Endothelial cell (in vitro differentiated cells): ENCODE results near the gene OR4K5. TPM values are rescaled to one million over a fixed set of nuclear protein-coding genes. Genes with fewer than 3 reads are reported as not detected.

Source experiments
- DNase-seq: peaks from one replicate; pipeline ENCODE4 v3.0.0; 2021; ENCODE audit warnings: low spot score
- H3K27ac Mint-ChIP-seq: one replicate; pipeline ENCODE4 v1.8.0; 2021; ENCODE audit warnings: mixed read lengths, inconsistent platforms; ENCODE audit not compliant: unreplicated experiment
- H3K27me3 Mint-ChIP-seq: one replicate; pipeline ENCODE4 v1.8.0; 2021; ENCODE audit warnings: mild to moderate bottlenecking, moderate library complexity, mixed read lengths, inconsistent platforms; ENCODE audit not compliant: unreplicated experiment
- H3K36me3 Mint-ChIP-seq: one replicate; pipeline ENCODE4 v1.8.0; 2021; ENCODE audit warnings: mild to moderate bottlenecking, low read depth, mixed read lengths, inconsistent platforms; ENCODE audit not compliant: unreplicated experiment
- H3K4me1 Mint-ChIP-seq: one replicate; pipeline ENCODE4 v1.8.0; 2021; ENCODE audit warnings: mild to moderate bottlenecking, mixed read lengths, inconsistent platforms; ENCODE audit not compliant: unreplicated experiment
- H3K4me3 Mint-ChIP-seq: one replicate; pipeline ENCODE4 v1.8.0; 2021; ENCODE audit warnings: mild to moderate bottlenecking, mixed read lengths, inconsistent platforms; ENCODE audit not compliant: unreplicated experiment
- H3K9me3 Mint-ChIP-seq: one replicate; pipeline ENCODE4 v1.8.0; 2021; ENCODE audit warnings: mixed read lengths, inconsistent platforms; ENCODE audit not compliant: unreplicated experiment
- total RNA-seq: library from RNA; stranded (reverse); fragmentation: NEBNext Ultra II Directional; extraction: Animal tissue kit (Norgen Biotek cat#: 25700); gene quantifications from one replicate; pipeline ENCODE4 v1.2.1, GENCODE V29; 2021; ENCODE audit not compliant: unreplicated experiment
- TF ChIP-seq, protein P1 (sequence below): fragments of 200-600 bp; sonication (generic); IDR thresholded peaks from one replicate; pipeline ENCODE4 v1.5.0; 2021; ENCODE audit warnings: antibody characterized with exemption; ENCODE audit not compliant: unreplicated experiment

The OR4K5 gene
- total RNA-seq, 1 donor from 2014 or later, result not detected

DNA sequence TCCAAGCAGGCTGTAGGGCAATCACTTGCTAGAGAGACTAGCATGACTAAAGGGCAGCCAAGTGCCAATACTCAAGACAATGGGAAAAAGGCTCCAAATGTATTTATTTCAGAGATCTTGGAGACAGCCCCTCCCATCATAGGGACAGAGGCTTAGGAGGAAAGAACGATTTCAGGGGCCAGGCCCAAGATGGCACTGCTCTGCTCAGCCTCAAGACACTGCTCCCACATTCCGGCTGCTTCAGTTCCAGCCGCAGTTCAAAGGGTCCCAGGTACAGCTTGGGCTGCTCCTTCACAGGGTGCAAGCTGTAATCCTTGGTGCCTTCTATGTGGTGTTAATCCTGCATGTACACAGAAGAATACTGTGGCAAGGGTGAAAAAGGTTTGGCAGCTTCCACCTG lies 19.4 kb upstream of the OR4K5 start:
- DNase-seq, result no peak
- H3K4me3 Mint-ChIP-seq, result no peak overlapping the region
- no peaks in the 10 kb centered on the region for H3K4me1 Mint-ChIP-seq
- H3K9me3 Mint-ChIP-seq, result peaks cover 40% of the 10 kb centered on the region
- peaks cover 6% of the 10 kb centered on the region for H3K36me3 Mint-ChIP-seq
- H3K27ac Mint-ChIP-seq, result no peak overlapping the region
- H3K27me3 Mint-ChIP-seq, result peaks cover 4% of the 10 kb centered on the region
- TF ChIP-seq, protein P1, sequence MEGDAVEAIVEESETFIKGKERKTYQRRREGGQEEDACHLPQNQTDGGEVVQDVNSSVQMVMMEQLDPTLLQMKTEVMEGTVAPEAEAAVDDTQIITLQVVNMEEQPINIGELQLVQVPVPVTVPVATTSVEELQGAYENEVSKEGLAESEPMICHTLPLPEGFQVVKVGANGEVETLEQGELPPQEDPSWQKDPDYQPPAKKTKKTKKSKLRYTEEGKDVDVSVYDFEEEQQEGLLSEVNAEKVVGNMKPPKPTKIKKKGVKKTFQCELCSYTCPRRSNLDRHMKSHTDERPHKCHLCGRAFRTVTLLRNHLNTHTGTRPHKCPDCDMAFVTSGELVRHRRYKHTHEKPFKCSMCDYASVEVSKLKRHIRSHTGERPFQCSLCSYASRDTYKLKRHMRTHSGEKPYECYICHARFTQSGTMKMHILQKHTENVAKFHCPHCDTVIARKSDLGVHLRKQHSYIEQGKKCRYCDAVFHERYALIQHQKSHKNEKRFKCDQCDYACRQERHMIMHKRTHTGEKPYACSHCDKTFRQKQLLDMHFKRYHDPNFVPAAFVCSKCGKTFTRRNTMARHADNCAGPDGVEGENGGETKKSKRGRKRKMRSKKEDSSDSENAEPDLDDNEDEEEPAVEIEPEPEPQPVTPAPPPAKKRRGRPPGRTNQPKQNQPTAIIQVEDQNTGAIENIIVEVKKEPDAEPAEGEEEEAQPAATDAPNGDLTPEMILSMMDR, result no peak

DNA sequence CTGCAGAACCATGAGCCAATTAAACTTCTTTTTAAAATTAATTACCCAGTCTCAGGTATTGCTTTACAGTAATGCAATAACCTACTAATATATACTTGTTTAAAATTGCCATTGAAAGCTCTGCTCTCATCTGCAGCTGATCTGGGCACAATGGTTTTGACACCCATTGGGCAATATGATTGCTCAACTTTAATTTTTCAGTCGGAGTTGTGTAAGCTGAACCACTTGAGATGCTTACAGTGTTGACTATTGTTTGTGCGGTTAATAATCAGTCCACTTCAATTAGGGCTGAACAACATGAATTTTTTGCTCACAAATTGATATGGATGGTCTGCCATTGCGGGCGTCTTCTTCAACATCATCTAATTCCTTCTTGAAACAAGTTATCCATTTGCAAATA lies 18.0 kb upstream of the OR4K5 start:
- no peak for DNase-seq
- TF ChIP-seq, protein P1, result no peak
- H3K4me1 Mint-ChIP-seq, result no peaks in the 10 kb centered on the region
- H3K36me3 Mint-ChIP-seq, result peaks cover 5% of the 10 kb centered on the region
- H3K27me3 Mint-ChIP-seq, result peaks cover 4% of the 10 kb centered on the region
- H3K27ac Mint-ChIP-seq, result no peak overlapping the region
- no peak overlapping the region for H3K4me3 Mint-ChIP-seq
- peaks cover 38% of the 10 kb centered on the region for H3K9me3 Mint-ChIP-seq

DNA sequence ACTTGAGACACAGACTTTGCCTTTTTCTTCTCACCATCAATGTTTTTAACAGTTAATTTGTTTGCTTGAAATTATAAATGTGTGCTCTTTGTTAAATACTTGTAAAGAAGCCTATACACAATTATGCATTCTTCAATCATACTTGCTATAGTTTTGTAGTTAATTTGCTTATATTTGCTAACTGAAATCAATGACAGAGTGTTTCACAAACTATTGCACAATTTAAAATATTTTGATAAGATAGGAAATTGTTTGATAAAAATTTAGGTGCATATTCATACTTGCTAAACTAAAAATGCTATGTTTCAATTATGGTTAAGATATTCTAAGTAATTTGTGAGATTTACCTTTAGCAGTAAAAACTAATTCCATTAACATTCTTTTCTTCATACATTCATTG lies 13.7 kb upstream of the OR4K5 start:
- H3K4me3 Mint-ChIP-seq, result no peak overlapping the region
- no peaks in the 10 kb centered on the region for H3K4me1 Mint-ChIP-seq
- peaks cover 37% of the 10 kb centered on the region for H3K9me3 Mint-ChIP-seq
- DNase-seq, result no peak
- TF ChIP-seq, protein P1, result no peak
- no peak overlapping the region for H3K27ac Mint-ChIP-seq
- H3K27me3 Mint-ChIP-seq, result peaks cover 3% of the 10 kb centered on the region
- H3K36me3 Mint-ChIP-seq, result peaks cover 4% of the 10 kb centered on the region

DNA sequence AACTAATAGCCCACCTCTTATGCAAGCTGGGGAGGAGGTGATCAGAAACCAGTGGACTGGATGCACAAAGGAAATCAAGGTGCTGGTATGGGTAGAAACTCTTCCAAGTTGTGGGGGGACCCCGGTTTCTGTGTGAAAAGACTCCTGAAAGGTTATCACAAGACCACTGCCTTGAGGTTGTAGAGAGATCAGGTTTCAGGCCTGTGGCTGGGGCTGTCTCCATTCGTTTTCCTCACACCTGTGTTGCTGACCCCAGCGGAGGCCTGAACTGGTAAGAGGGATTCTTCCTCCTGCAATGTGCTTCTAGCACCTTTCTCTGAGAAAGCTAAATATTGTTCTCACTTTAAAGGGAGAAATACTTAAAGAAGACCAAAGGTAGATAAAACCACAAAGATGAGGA lies 9.3 kb upstream of the OR4K5 start:
- TF ChIP-seq, protein P1, result no peak
- Mint-ChIP-seq H3K4me1 (no peaks in the 10 kb centered on the region), H3K27ac (no peak overlapping the region), H3K36me3 (no peaks in the 10 kb centered on the region), H3K4me3 (no peak overlapping the region), H3K9me3 (peaks cover 28% of the 10 kb centered on the region), H3K27me3 (no peaks in the 10 kb centered on the region)
- no peak for DNase-seq

DNA sequence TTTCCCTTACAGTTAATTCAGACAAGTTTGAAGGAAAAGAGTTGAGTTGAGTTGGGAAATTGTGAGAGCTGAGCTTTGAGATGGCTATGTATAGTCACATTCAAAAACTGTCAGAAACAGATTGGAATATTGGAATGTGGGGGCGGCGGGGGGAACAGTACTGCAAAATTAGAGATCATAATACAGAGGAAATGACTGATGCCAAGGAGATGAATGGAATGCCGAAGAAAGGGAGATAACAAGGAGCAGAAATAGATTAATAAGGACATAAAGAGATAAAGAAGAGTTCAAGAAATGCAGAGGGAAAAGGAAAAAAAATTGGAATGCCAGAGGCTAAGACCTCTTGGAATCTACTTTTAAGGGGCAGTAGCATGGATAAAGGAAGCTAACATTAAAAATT lies 3.2 kb upstream of the OR4K5 start:
- no peaks in the 10 kb centered on the region for H3K36me3 Mint-ChIP-seq
- no peaks in the 10 kb centered on the region for H3K27me3 Mint-ChIP-seq
- H3K9me3 Mint-ChIP-seq, result peaks cover 5% of the 10 kb centered on the region
- DNase-seq, result no peak
- TF ChIP-seq, protein P1, result no peak
- H3K4me1 Mint-ChIP-seq, result no peaks in the 10 kb centered on the region
- no peak overlapping the region for H3K27ac Mint-ChIP-seq
- no peak overlapping the region for H3K4me3 Mint-ChIP-seq
